Stimulated activated CD8-positive, alpha-beta memory T cell treated with anti-CD3 and anti-CD28 coated beads, Interleukin-12 subunit alpha, Interleukin-12 subunit beta, amount 100 ng/mL, for 24 hours (primary cell): ENCODE measurements around the gene CNOT4.
"Not testable (repeated sequence)": the region's sequence is repeated elsewhere in the genome, so short reads cannot be mapped to it uniquely, and the experiment has no call there.

Source experiments
- DNase-seq: peaks from one replicate; pipeline ENCODE4 v3.0.0-alpha.2; 2020; ENCODE audit errors: extremely low read depth

Gene CNOT4

DNA sequence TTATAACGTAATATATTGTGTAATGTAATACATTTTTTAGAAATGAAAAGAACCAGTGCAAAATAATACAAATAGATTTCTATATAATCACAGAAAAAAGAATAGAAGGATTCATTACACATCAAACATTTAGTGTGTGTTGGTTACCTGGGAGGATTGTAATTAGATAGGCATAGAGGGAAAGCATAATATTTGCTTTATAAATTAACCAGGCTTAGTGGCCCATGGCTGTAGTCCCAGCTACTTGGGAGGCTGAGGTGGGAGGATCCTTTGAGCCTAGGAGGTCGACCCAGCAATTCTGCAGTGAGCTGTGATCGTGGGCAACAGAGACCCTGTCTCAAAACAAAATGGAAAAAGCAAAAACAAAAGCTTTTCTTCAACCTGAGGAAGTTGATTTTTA lies 5.0 kb upstream of the CNOT4 start:
- DNase-seq, result no peak

DNA sequence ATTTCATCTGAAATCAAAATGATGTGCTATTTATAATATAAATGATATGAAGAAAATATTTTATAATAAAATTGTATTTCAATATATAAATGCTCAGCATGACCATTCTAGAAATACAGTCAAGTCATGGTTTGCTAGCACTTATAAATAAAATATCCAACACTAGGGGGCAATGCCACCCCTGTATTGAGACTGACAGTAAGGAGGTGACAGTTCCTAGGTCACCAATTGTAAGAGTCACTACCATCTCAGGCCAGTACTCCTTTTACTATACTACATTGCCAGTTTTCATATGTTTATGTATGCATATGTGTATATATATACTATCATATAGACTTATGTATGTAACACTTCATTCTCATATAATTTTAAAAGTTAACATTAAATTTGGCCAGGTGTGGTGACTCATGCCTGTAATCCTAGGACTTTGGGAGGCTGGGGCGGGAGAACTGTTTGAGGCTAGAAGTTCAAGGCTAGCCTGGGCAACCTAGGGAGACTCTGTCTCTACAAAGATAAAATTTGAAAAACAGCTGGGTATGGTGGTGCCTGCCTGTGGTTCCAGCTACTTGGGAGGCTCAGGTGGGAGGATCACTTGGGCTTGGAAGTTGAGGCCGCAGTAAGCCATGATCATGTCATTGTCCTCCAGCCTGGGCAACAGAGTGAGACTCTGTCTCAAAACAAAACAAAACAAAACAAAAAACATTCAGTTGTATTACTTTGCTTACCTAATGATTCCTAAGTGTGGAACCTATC lies 2.4 kb upstream of the CNOT4 start:
- no peak for DNase-seq

- no peak for DNase-seq
Measured at GRCh38 chr7:135510592-135511183, 786 bp upstream of the CNOT4 start.

DNA sequence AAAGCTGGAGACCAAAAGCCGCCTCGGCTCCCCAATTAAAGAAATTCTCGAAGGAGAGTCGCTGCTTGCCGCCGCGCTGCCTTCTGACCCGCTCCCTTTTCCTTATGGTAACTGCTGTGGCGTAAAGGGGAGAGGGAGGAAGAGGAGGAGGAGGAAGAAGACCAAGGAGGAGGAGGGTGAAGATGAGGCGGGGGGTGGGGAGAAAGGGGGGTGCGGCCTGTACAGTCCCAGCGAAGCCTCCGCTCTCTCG lies 388 bp downstream of the CNOT4 start:
- DNase-seq, result no peak

GRCh38 chr7:135508883-135509588 lies 866 bp downstream of the CNOT4 start:
- no peak for DNase-seq

DNA sequence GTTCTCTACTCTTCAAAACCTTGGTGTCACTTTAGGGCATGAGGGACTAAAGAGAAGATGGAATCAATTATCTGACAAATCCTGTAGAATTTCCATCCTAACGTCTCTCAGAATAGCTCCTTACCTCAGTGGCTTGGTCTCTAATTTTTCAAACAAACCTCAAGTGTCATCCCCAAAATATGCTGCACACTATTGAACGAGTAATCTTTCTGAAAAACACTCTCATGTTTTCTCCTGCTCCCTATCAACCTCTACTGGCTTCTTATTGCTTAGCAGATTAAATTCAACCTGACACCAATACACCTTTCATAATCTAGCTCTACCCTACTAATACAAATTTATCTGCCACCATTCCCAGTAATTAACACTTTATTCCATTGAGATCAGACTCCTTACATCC lies 8.5 kb downstream of the CNOT4 start:
- DNase-seq, result no peak

DNA sequence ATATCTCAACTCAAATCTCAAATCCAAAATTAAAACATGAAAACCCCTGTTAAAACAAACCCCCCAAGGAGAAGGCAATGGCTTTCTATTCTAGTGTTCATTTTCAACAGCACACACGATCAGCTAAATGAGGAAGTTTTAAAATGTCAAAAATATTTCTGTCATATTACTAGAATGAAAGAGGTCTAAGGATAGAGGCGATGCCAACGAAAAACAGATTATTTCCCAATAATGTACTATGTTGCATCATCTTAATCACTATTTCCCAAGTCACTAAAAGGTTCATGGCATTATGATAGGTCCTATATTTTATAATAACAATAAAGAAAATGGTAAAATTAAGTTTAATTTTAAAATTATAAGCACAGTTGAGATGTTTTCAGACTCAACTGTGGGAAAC lies 10.1 kb downstream of the CNOT4 start:
- DNase-seq, result no peak

GRCh38 chr7:135497161-135497560 lies 12.7 kb downstream of the CNOT4 start:
- DNase-seq, result not testable (repeated sequence)

- no peak for DNase-seq
Measured at GRCh38 chr7:135493362-135493761, 16.5 kb downstream of the CNOT4 start.

DNA sequence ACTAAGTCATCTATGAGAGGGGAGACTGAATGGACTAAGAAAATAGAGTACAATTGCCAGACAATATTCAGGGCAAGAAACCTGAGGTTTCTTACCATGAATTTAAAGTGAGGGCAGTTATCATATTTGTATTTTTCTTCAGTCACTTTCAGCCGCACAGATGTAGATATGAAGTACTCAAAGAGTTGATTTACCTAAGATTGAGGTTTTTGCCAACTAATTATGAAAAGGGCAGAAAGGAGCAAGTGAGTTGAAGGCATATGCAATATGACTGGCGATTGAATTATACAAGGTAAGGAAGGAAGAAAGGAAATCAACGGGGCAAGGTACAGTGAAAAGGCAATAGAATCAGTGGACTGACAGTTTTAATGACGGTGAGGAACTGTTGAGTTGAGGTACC lies 17.8 kb downstream of the CNOT4 start:
- no peak for DNase-seq

DNA sequence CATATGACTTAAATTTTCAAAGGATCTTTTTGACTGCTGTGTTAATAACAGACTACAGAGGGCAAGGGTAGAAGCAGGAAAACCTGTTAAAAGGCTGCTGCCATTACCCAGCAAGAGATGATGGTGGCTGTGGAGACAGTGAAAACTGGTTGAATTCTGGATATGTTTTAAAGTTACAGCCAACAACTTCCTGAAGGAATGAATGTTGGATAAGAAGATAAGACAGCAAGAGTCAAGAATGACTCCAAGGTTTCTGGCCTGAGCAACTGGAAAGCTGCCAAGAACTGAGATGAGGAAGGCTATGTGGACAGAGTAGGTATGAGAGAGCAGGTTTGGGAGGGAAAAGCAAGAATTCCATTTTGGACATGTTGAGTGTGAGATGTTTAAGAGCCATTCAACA lies 19.1 kb downstream of the CNOT4 start:
- DNase-seq, result no peak

- DNase-seq, result no peak
Measured at GRCh38 chr7:135489791-135490190, 20.1 kb downstream of the CNOT4 start.

DNA sequence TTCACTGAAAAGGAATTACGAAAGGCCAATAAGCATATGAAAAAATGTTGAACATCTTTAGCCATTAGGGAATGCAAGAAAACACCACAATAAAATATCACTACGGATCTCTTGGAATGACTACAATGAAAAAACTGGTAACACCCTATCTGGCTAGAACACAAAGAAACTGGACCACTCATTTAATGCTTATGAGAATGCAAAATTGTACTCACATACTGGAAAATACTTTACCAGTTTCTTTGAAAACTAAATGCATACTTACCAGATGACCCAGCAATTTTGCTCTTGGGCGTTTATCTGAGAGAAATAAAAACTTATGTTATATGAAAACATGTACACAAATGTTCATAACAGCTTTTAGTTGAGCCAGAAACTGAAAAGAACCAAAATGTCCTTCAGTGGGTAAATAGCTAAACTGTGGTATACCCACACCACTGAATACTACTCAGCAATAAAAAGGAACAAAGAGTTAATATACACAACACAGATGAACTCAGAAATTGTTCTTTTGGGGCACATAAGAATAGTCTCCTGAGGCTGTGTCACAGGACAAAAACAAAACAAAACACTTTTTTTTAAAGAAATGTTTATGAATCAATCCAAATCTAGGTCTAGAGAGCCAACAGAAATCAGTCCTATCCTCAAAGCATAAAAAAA lies 23.5 kb downstream of the CNOT4 start:
- no peak for DNase-seq

DNA sequence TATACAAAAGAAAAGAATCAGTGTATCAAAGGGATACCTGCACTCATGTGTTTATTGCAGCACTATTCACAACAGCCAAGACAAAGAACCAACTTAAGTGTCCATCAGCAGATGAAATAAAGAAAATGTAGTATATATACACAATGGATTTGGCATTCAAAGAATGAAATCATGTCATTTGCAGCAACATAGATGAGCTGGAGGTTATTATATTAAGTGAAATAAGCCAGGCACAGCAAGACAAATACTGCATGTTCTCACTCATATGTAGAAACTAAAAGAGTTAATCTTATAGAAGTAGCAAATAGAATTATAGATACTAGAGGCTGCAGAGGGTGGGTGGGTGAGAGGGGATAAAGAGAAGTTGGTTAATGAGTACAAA lies 28.3 kb downstream of the CNOT4 start:
- DNase-seq, result no peak

DNA sequence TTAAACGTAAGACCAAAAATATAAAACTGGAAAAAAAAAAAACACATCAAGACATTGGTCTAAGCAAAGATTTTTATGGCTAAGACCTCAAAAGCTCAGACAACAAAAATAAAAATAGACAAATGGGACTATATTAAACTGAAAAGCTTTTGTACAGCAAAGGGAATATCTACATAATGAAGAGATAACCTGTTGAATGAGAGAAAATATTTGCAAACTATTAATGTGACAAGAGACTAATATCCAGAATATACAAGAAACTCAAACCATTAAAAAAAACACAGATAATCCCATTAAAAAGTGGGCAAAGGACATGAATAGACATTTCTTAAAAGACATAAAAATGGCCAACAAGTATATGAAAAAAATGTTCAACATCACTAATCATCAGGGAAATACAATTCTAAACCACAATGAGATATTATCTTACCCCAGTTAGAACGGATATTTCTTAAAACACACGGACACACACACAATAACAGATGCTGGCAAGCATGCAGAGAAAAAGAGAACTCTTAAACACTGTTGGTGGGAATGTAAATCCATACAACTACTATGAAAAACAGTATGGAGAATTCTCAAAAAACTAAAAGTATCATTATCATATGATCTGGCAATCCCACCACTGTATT lies 28.8 kb downstream of the CNOT4 start:
- no peak for DNase-seq

- no peak for DNase-seq
Measured at GRCh38 chr7:135475521-135475920, 34.4 kb downstream of the CNOT4 start.

DNA sequence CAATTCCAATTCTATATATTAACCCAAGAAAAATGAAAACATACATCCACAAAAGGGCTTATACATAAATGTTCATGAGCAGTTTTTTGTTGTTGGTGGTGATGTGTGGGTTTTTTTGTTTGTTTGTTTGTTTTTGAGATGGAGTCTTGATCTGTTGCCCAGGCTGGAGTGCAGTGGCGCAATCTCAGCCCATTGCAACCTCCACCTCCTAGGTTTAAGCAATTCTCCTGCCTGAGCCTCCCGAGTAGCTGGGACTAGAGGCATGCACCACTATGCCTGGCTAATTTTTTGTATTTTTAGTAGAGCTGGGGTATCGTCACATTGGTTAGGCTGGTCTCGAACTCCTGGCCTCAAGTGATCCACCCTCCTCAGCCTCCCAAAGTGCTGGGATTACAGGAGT lies 40.2 kb downstream of the CNOT4 start:
- not testable (repeated sequence) for DNase-seq

DNA sequence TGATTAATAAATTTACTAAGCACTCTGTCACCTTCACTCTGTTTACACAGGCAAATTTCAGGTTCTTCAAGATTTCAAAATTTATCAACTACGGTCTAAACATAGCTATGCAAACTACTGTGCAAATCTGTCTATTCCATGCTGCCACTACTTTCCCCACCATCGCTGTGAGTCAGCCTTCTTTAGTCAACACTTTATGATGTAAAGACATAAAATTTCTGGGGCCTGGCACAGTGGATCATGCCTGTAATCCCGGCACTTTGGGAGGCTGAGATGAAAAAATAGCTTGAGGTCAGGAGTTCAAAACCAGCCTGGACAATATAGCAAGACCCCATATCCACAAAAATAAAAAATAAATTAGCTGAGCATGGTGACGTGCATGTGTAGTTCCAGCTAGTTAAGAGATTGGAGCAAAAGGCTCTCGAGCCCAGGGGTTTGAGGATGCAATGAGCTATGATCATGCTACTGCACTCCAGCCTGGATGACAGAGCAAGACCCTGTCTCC lies 42.6 kb downstream of the CNOT4 start:
- no peak for DNase-seq

GRCh38 chr7:135466442-135467206 lies 43.3 kb downstream of the CNOT4 start:
- DNase-seq, result no peak

GRCh38 chr7:135463908-135464307 lies 46.0 kb downstream of the CNOT4 start:
- DNase-seq, result no peak

DNA sequence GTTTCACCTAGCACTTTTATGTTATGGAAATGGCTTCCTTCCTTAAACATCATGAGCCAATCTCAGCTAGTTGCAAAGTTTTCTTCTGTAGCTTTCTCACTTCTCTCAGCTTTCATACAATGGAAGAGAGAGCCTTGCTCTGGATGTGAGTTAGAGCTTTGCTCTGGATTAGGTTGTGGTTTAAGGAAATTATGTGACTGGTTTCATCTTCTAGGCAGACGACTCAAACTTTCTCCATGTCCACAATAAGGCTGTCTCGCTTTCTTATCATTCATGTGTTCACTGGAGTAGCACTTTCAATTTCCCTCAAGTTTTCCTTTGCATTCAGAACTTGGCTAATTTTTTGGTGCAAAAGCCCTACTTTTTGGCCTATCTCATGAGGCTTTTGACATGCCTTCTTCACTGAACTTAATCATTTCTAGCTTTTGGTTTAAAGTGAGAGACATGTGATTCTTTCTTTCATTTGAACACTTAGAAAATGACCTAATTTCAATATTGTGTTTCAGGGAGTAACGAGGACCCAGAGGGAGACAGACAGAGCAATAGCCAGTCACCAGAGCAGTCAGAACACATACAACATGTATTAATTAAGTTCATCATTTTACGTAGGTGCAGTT lies 49.8 kb downstream of the CNOT4 start:
- DNase-seq, result no peak
